Epithelial cell of esophagus (primary cell): Measurements from ENCODE around the gene IBTK.

Source experiments
- DNase-seq: peaks from one replicate; pipeline ENCODE4 v3.0.0; 2010; ENCODE audit warnings: low read depth
- H3K4me3 ChIP-seq: 2 replicates; pipeline ENCODE4 v1.5.1; 2011; ENCODE audit warnings: mild to moderate bottlenecking, low read length, control low read depth
- TF ChIP-seq, protein P1 (sequence below): IDR thresholded peaks from 2 replicates; pipeline ENCODE4 v1.5.1; 2011; ENCODE audit warnings: low read depth, mild to moderate bottlenecking, low read length, control low read depth, inconsistent platforms; ENCODE audit not compliant: insufficient read depth; ENCODE audit errors: missing control alignments

Gene IBTK

GRCh38 chr6:82196161-82196560, 51.4 kb downstream of the IBTK start:
- no peak overlapping the region for H3K4me3 ChIP-seq
- TF ChIP-seq, protein P1, sequence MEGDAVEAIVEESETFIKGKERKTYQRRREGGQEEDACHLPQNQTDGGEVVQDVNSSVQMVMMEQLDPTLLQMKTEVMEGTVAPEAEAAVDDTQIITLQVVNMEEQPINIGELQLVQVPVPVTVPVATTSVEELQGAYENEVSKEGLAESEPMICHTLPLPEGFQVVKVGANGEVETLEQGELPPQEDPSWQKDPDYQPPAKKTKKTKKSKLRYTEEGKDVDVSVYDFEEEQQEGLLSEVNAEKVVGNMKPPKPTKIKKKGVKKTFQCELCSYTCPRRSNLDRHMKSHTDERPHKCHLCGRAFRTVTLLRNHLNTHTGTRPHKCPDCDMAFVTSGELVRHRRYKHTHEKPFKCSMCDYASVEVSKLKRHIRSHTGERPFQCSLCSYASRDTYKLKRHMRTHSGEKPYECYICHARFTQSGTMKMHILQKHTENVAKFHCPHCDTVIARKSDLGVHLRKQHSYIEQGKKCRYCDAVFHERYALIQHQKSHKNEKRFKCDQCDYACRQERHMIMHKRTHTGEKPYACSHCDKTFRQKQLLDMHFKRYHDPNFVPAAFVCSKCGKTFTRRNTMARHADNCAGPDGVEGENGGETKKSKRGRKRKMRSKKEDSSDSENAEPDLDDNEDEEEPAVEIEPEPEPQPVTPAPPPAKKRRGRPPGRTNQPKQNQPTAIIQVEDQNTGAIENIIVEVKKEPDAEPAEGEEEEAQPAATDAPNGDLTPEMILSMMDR: no peak
- no peak for DNase-seq

GRCh38 chr6:82195619-82196018, 51.9 kb downstream of the IBTK start:
- no peak overlapping the region for H3K4me3 ChIP-seq
- no peak for DNase-seq
- TF ChIP-seq, protein P1: no peak

DNA sequence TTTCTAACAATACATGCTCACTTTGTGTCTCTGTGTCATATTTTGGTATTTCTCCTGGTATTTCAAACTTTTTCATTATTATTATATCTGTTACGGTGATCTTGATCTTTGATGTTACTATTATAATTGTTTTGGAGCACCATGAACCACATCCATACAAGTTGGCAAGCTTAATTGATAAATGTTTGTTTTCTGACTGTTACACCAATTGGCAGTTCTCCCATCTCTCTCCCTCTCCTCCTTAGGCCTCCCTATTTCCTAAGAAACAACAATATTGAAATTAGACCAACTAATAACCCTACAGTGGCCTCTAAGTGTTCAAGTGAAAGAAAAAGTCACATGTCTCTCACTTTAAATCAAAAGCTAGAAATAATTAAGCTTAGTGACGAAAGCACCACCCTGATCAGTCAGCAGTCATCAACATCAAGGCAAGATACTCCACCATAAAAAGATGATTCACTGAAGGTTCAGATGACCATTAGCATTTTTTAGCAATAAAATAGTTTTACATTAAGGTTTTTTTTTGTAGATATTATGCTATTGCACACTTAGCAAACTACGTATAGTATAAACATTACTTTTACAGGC, 61.5 kb downstream of the IBTK start:
- DNase-seq: no peak
- TF ChIP-seq, protein P1: no peak
- no peak overlapping the region for H3K4me3 ChIP-seq

DNA sequence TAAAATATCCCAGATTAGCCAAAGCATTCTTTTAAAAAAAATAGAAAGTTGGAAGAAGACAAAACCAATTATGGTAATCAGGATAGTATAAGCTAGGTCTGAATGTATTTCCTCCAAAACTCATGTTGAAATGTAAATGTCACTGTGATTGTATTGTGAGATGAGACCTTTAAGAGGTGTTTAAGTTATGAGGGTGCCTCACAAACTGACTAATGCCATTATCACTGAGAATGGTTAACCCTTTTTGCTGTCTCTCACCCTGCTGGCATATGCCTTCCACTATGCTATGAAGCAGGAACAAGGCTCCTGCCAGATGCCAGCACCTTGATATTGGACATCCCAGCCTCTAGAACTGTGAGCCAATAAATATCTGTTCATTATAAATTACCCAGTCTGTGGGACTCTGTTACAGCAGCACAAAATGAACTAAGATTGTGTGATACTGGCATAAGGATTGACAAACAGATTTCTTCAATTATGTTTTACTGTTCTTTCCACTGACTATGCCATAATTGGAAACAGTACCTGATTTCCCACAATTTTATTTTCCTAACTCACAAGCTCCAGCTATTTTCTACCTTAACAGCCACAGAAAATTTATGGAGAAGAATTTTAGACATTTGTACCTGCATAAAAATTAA, 63.8 kb downstream of the IBTK start:
- TF ChIP-seq, protein P1: no peak
- DNase-seq: peak; percentile 4
- no peak overlapping the region for H3K4me3 ChIP-seq

DNA sequence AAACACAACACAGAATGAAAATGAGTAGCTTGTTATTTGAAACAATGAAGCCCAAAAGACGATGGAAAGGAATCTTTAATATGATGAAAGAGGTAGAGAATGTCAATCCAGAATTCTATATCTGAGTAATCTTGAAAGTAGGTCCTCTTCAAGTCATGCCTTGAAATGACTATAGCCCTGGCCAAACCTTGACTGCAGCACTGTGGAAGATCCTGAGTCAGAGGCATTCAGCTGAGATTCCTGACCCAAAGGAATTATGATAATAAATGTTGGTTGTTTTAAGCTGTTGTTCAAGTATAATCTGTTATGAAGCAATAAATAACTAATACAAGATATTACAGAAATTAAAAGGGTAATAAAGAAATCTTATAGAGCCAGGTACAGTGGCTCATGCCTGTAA, 64.8 kb downstream of the IBTK start:
- H3K4me3 ChIP-seq: no peak overlapping the region
- TF ChIP-seq, protein P1: no peak
- DNase-seq: peak; percentile 19

- no peak overlapping the region for H3K4me3 ChIP-seq
- DNase-seq: no peak
- TF ChIP-seq, protein P1: no peak
Measured at GRCh38 chr6:82179415-82179814, 68.1 kb downstream of the IBTK start.

GRCh38 chr6:82178759-82179112, 68.8 kb downstream of the IBTK start:
- DNase-seq: no peak
- TF ChIP-seq, protein P1: no peak

More at GRCh38 chr6:82178759-82179112, 68.8 kb downstream of the IBTK start:
- H3K4me3 ChIP-seq: no peak overlapping the region
